RWPE1 (cell line): Measurements from ENCODE around the gene CNTRL.

Experiments
- CTCF ChIA-PET: fragments of 350-600 bp; sonication (Branson Sonifier 250); formaldehyde crosslinking; extraction: SDS; loops from one replicate; lab custom pipeline; 2021; lab: Yijun Ruan, JAX
- POLR2A ChIA-PET: fragments of 400-600 bp; formaldehyde crosslinking; extraction: SDS; loops from one replicate; lab custom pipeline; 2020; ENCODE audit warnings: antibody characterized with exemption; ENCODE audit not compliant: low non-redundant PET; lab: Yijun Ruan, JAX
- DNase-seq: peaks from one replicate; pipeline ENCODE4 v3.0.0; 2012; ENCODE audit warnings: low spot score
- H3K27ac ChIP-seq: fragments of 450-650 bp; 2 replicates; pipeline ENCODE4 v1.5.1; 2017
- CTCF ChIP-seq: fragments of 450-650 bp; conservative IDR thresholded peaks from 2 replicates; pipeline ENCODE4 v1.5.1; 2017; ENCODE audit warnings: low read depth, mild to moderate bottlenecking

Gene CNTRL

DNA sequence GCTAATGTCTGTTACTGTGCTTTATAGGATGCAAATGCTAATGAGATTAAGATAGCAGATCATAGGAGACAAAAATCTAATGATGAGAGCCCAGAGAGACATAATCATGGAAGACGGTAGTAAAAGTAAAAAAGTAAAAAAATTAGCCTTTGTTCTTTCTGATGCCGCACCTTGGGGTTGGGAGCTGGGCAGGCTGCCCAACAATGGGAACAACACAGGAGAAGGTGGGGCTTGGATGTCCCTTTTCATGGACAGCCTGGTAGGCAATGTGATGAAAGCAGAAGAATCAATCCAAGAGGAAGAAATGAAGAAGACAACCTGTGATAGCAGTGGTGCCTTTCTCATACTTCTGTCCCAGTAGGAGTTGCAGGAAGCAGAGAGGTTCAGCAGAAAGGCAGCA, 69.7 kb downstream of the CNTRL start:
- ChIA-PET POLR2A (no interaction called here), CTCF (no interaction called here)
- no peak for TF ChIP-seq CTCF
- DNase-seq: no peak
- no peak overlapping the region for H3K27ac ChIP-seq

DNA sequence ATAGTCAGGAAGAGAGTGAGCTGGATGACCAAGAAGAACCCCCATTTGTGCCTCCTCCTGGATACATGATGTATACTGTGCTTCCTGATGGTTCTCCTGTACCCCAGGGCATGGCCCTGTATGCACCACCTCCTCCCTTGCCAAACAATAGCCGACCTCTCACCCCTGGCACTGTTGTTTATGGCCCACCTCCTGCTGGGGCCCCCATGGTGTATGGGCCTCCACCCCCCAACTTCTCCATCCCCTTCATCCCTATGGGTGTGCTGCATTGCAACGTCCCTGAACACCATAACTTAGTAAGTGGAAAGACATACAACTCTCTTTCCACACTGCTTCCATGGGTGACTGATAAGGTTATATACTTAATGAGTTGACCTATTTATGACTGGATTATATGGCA, 75.4 kb downstream of the CNTRL start:
- DNase-seq: no peak
- ChIA-PET POLR2A (no interaction called here), CTCF (no interaction called here)
- TF ChIP-seq CTCF: no peak
- H3K27ac ChIP-seq: no peak overlapping the region

- ChIA-PET CTCF (no interaction called here), POLR2A (no interaction called here)
- no peak for TF ChIP-seq CTCF
- H3K27ac ChIP-seq: no peak overlapping the region
- DNase-seq: no peak
These were observed 78.9 kb downstream of the CNTRL start for GRCh38 chr9:121153642-121154041.

GRCh38 chr9:121154782-121155181, 80.0 kb downstream of the CNTRL start:
- ChIA-PET CTCF (interaction anchor here (0.6 kb wide), 2 partner anchors 59 to 122 kb away, joined by 3 read pairs; no protein-coding TSS in a partner anchor), POLR2A (no interaction called here)
- H3K27ac ChIP-seq: peak overlapping the region; percentile 79; the same call in 1 of the 2 replicates
- peak; percentile 81 for DNase-seq
- TF ChIP-seq CTCF: no peak

GRCh38 chr9:121156263-121156731, 81.5 kb downstream of the CNTRL start:
- ChIA-PET CTCF (interaction anchor here (0.6 to 0.7 kb wide), 4 partner anchors 10 to 471 kb away, joined by 3 to 4 read pairs (median 3); no protein-coding TSS in a partner anchor), POLR2A (no interaction called here)
- H3K27ac ChIP-seq: no peak overlapping the region
- DNase-seq: peak; percentile 95
- TF ChIP-seq CTCF: no peak

DNA sequence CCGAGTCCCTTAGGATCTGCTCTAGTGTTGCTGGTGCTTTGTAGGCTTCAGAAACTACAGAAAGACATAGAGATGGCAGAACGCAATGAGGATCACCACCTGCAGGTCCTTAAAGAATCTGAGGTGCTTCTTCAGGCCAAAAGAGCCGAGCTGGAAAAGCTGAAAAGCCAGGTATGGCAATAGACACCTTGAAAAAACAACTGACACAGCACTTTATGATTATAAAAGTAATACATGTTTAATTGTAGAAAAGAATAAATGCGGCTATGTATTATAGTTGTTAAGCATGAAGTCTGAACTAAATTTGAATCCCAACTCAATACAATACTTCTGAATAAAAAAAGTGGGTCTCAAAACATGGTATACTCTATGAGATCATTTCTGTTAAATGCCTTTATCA, 83.2 kb downstream of the CNTRL start:
- no peak for TF ChIP-seq CTCF
- DNase-seq: no peak
- CTCF ChIA-PET: interaction anchor here (1.4 kb wide), 1 partner anchor 12 kb away, joined by 6 read pairs; no protein-coding TSS in a partner anchor
- no peak overlapping the region for H3K27ac ChIP-seq
- POLR2A ChIA-PET: no interaction called here

- ChIA-PET CTCF (interaction anchor here (1.5 kb wide), 1 partner anchor 53 kb away, joined by 3 read pairs; no protein-coding TSS in a partner anchor), POLR2A (no interaction called here)
- no peak overlapping the region for H3K27ac ChIP-seq
- DNase-seq: no peak
- no peak for TF ChIP-seq CTCF
These were observed 85.3 kb downstream of the CNTRL start for GRCh38 chr9:121160025-121160424.
